ENCODE measurements around the gene SLC39A5.
A peak's percentile ranks its signal among the peaks of the same experiment; 100 is the strongest.

The SLC39A5 gene

DNA sequence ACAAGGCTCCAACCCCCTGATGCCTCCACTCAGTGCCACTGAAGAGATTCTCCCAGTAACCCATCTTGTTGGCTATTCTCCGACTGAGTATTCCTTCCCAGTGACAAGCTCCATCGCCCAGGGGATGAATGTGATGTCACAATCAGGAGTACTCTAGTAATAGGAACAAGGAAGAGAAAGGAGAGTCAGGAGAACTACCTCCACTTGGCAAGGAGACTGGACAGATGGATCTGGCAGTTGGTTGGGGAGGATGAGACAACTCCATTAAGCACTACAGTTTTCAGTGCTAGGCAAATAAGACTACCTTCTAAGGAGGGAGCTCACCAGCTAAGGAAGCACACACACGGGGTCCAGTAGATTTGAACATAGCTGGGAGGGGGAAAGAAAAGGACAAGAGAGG, 13.4 kb upstream of the SLC39A5 start:
- no peak for DNase-seq

DNA sequence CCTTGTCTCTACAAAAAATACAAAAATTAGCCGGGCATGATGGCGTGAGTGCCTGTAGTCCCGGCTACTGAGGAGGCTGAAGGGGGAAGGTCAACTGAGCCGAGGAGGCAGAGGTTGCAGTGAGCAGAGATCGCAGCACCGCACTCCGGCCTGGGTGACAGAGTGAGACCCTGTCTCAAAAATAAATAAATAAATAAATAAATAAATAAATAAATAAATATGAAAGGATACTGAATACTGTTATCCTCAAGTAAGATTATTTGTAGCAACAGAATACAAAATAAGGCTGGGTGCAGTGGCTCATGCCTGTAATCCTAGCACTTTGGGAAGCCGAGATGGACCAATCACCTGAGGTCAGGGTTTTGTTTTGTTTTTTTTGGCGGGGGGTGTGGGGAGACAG, 10.0 kb upstream of the SLC39A5 start:
- no peak for DNase-seq

DNA sequence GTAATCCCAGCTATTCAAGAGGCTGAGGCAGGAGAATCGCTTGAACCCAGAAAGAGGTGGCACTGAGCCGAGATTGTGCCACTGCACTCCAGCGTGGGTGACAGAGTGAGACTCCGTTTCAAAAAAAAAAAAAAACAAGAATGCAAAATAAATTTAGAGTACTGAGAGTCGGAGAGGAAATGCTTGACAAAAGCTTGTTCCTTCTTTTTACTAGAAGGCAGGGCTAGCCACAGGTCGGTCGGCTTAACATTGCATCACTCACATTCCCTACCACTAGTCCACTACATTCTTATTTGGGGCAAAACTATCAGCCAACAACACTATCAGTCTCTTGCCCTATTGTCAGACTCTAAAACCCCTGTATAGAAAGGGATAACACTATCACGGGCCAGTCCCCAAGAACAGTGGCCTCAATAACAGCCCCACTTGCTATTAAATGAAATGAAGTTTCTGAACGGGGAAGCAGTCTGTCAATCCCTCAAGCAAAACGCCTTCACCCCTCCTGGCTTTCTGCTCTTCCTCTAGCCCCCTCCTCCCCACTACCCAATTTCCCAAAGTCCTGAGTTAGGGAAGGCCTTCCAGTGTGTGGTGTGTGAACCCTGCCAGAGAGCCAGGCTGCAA, 9.1 kb upstream of the SLC39A5 start:
- peak; percentile 40 for DNase-seq

DNA sequence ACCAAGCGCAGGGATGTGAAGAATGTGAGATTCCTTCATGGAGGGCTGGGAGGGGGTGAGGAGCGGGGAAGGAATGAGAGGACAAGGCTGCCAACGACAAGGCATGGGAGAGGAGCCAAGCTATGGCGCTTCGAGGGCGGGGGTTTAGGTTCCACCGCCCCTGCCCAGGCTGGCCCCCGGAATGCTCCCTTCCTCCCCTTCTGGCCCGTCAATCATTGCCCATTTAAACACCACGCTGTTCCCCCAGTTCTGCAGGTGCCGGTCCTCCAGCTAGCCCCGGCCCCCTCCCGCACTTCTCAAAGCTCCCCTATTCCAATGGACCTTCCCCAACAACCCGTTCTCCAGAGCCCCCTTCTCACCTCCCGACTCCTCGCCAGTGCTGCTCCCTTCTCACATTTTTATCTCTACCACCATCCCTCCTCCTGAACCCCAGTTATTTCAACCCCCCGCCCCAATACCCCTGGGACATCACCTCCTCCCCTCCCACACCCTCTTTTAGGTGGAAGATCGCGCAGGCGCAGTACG, 8.6 kb upstream of the SLC39A5 start:
- no peak for DNase-seq

DNA sequence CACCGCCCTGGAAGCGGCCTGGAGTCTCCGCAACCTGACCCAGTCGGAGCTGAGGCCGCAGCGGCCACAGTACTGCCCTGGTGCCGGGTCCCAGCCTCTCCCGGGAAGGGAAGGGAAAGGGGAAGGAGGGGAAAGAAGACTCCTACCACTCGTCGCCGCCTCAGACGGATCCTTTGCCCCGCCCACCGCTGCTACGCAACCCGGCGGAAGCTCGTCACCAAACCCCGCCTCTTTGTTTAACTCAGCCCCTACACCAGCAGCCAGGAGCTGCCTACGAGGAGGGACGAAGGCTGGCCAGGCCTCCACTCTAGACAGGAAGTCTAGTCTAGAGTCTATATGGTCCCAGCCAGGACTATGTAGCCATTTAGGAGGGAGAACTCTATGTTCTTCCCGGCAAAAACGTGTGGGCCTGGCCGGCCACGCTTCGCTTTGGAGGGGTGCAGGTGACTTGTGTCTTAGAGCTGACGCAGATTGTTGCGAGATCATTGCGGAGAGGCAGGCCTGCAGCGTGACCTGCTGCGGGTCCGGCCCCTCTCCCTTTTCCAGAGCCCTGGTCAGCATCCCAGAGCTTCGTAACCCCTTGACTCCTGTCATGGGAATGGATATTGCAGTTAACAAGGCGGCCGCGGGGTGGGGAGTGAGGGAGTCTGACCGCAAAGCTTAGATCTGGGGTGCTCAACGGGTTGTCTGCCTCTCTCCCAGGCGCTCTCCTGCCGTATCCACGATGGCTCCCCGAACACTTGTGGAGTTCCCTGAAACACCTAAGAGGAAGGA, 7.9 kb upstream of the SLC39A5 start, which contains the start of gene RNF41:
Gene RNF41 (minus strand): TSS at position 166 of the 774 bp plus-strand sequence. CDS start 7,875 bp downstream, outside the sequence.
- DNase-seq, result peak; percentile 94

DNA sequence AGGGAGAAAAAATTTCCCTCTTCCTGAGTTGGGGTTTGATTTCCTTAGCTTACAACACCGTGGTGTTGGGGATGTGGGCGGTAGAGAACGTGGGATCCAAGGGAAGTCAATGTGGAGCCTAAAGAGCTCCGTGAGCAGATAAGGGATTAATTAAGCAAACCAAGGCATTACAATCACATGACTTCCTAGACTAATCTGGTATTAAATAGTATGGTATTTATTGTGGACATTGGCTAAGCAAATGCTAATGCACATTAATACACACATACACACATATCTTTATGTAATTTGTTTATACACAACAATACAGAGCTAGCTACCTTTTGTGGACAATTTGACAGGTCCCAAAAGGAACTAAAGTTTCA, 7.3 kb upstream of the SLC39A5 start:
- DNase-seq, result no peak

DNA sequence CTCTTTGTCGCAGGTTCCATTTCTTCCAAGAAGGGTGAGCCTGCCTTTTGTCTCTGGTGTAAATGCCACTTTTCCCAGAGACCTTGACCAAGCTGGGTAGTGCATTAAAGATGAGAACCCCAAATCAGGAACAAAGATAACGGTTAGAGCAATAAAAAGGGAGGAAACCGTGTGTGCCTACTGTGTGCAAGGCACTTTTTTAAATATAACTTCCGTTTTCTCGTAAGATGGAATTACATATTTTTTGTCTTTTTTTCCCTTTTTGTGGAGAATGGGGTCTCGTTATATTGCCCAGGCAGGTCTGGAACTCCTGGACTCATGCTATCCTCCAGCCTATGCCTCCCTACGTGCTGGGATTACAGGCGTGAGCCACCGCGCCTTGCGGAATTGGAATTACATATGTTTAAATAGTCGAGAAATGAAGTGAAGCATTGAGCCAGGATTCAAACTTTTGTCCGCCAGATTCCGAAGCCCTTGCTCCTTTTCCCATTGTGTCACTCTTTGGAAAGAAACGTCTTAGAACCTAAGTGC, 6.2 kb upstream of the SLC39A5 start:
- DNase-seq, result no peak

DNA sequence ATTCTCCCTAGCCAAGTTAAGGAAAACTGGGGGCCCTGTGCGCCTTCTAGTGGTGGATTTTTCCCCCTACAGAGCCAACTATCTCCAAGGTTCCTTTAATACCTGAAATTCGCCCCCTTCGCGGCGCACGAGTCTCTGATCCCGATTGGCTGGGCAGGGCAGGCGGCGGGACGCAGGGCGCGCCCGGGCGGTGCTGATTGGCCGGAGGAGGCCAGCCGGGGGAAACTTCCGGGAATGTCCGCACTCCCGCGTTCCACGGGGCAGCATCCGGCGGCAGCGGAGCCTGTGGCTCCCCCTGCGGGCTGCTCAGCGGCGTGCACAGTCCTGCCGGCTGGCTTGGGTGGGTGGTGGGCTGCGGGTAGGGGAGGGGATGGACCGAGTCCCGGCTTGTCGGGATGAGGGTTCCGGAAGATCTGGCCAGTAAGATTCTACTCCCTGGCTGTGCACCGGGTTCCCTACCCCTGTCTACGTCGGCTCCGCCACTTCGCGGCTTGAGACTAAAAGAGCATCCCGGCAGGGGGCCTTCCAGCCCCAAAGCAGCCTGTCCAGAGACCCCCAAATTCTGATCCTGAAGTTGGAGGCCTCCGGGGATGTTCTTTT, 5.6 kb upstream of the SLC39A5 start, which contains the start of gene NABP2:
Gene NABP2 (plus strand): TSS at position 241 of the 600 bp plus-strand sequence. CDS start 515 bp downstream, outside the sequence.
- peak; percentile 91 for DNase-seq

DNA sequence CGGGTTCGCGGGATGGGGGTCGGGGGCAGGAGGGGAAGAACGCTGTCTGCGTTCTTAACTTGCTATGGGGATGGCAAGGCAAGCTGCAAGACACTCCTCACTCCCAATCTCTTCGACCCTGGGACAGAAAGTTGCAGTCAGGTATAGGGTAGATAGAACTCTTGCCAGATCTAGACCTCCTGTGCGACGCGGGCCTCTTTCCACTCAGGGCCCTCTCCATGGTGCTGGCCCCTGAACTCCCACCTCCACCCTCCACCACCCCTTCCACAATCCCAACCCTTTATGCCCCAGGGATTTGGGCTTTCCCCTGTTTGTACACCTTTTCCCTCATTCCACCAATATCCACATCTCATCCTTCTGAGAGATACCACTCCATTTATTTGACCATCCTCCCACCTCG, 4.9 kb upstream of the SLC39A5 start:
- no peak for DNase-seq

DNA sequence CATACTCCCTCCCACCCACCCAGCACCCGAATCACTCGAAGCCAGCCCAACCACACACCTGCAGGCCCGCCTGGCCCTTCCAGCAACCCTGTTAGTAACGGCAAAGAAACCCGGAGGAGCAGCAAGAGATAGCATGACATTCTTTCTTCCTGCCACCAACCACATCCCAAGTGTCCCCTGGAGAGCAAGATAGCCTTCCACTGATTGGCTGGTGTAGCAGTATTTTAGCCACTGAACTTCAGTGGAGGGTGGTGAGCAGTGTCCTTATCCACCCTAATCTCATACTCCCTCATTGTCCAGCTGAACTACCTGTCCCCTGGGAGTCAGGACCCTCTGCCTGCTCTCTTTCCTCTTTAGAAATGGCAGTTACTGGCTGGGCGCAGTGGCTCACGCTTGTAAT, 769 bp upstream of the SLC39A5 start:
- DNase-seq, result no peak

DNA sequence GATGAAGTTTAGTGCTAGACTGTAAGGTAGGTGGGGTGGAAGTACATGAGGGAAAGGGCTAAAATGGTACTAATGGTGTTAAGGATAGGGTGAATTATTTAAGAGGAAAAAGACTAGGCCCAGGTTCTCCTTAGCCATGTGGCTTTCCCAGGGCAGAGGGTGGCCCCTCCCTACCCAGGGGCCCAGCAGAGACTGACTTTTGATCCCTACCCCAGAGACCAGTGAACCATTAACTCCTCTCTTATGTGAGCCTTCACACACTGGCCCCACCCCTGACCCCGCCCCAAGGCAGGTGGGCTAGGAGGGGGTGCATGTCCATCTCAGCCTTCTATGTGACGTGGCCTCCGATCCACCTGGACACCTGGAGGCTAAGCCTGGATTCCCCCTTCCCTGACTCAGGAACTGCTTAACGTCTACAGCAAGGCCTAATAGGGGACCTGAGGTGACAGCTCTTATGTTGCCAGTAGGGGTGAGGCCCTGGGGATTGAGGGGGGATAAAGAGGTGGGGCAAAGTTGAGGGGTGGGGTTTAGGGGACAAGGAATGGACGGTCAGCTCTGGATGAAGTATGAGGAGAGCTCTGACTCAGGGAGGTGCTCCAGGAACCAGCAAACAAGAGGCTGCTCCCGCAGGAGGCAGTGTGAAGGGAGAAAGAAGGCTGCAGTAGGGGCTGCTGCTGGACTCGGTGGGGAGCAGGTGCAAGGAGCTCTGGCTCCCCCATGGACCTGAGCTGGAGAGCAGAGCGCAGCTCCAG, 757 bp downstream of the SLC39A5 start:
- DNase-seq, result no peak

DNA sequence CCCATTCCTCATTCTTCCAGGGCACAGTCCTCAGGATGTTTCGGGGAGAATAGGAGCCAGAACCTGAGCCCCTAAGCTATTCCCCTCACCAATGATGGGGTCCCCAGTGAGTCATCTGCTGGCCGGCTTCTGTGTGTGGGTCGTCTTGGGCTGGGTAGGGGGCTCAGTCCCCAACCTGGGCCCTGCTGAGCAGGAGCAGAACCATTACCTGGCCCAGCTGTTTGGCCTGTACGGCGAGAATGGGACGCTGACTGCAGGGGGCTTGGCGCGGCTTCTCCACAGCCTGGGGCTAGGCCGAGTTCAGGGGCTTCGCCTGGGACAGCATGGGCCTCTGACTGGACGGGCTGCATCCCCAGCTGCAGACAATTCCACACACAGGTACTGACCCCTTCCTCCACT, 1.3 kb downstream of the SLC39A5 start:
- DNase-seq, result no peak

DNA sequence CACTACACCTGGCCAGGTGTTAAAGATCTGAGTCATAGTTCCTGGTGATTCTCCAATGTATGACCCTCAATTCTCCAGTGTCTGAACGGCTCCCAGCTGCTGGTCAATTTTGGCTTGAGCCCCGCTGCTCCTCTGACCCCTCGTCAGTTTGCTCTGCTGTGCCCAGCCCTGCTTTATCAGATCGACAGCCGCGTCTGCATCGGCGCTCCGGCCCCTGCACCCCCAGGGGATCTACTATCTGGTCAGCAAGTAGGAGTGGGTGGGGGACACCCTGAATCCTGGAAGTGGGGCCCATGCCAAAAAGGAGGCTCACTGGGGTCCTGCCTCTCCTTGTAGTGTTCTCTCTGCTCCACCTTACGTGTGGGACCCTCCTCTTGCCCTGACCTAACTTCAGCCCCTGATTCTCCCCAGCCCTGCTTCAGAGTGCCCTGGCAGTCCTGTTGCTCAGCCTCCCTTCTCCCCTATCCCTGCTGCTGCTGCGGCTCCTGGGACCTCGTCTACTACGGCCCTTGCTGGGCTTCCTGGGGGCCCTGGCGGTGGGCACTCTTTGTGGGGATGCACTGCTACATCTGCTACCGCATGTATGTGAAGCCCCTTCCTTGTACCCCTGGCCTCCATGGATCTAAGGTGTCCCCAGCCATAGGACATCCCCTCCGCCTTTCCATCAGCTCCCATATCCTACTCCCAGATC, 5.0 kb downstream of the SLC39A5 start:
- no peak for DNase-seq

DNA sequence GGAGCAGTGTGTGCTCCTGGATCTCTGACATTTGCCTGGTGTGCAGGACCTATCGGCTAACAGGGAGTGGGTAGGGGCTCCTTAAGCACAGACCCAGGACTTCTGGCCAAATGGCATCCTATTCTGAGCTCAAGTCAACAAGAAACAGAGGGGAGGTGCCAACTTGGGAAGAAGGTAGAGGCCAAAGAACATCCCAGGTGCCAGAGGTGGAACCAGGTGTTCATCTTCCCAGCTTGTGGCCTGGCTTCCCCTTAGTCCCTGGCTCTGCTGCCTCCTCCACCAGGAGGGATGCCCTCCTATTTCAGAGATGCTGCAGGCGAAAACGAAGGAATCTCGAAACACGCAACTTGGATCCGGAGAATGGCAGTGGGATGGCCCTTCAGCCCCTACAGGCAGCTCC, 6.2 kb downstream of the SLC39A5 start:
- DNase-seq, result no peak

DNA sequence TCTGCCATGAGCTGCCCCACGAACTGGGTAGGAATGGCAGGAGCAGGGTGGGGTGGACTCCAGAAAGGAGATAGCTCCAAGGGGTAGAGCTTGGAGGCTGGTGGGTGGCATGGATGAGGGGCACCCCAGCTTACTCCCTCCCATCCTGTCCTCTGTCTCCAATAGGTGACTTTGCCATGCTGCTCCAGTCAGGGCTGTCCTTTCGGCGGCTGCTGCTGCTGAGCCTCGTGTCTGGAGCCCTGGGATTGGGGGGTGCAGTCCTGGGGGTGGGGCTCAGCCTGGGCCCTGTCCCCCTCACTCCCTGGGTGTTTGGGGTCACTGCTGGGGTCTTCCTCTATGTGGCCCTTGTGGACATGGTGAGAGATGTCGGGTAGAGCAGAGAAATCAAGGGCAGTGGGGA, 7.1 kb downstream of the SLC39A5 start:
- no peak for DNase-seq

DNA sequence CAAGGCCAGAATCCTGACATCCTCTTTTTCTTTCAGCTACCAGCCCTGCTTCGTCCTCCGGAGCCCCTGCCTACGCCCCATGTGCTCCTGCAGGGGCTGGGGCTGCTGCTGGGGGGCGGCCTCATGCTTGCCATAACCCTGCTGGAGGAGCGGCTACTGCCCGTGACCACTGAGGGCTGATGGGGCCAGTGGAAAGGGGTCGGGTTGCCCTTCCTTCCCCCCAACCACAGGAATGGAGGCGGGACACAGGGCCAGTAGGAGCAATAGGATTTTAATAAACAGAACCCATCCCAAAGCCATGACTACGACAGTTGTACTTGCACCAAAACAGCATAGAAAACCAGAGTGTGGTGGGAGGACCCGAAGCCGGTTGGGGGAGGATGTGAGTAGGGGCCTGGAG, 7.7 kb downstream of the SLC39A5 start:
- DNase-seq, result no peak

DNA sequence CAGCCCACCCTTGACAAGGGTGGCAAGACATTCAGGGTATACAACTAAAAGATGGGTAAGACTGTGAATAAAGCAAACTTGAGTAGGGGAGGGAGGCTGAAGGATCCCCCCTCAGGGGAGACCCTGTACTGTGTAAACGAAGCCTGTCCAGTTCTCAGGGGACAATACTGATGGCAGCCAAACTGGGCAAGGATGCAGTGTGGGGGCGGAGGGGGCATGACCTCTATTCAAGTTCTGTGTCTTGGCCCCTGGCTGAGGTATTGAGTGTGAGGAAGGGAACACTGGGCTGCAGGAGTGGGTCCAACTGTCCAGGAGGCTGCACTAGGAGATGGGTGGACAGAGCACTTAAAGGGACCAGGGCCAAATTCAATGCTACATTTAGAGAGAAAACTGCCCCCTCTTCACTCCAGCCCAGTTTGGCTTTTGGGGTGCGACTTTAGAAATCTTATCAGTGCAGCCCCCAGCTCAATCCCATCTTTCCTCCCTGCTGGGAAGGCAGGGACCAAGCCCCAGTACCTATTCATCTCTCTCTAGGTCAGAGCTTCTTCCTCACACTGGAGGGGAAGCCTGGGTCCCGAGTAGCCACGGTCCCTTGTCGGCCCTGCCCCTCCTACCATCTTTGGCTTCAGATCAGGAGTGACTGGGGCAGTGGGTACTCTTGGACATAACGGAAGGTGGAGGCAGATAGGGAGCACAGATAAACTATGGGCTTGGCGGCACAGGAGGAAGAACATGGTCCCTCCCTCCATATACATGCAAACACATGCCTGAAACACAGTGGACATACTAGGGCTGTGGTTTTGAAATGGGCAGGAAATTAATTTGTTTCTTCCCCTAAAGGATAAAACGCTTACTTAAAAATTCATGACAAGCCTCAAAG, 11.8 kb downstream of the SLC39A5 start:
- DNase-seq, result no peak

DNA sequence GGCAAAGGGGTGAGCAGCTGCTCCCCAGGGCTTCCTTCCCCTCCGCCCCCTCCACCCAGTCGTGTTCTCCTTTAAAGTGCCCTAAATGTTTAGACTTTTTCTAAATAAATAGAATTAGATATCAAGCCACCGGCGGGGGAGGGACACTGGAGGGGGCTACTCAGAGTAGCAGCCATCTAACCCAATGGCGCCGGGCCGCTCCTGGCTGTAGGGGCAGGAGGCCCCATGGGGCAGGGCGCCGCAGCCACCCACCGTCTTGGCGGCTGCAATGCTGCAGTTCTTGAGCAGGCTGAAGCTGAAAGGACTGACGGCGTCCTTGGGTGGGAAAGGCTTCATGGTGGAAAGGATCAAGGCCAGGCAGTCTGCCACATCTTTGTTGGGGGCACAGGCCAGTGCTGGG, 13.1 kb downstream of the SLC39A5 start:
- no peak for DNase-seq

DNA sequence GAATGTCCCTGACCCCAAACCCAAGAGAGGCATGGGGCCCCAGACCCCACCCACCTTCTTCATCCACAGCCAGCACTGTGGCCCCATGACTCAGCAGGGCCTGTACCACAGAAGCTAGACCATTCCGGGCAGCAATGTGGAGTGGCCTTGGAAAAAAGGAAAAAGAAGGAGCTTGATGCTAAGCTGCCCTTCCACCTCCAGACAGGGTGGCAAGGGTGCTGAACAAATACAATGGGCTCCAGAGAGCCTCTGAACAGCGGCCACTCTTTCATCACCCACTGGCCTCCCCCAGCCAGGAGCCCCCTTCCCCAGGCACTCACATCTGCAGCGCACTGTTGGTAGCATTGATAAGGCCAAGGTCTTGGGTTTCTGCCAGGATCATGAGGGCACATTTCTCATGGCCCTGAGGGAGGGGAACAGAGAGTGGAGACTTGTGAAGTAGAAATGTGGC, 13.9 kb downstream of the SLC39A5 start:
- DNase-seq, result no peak

DNA sequence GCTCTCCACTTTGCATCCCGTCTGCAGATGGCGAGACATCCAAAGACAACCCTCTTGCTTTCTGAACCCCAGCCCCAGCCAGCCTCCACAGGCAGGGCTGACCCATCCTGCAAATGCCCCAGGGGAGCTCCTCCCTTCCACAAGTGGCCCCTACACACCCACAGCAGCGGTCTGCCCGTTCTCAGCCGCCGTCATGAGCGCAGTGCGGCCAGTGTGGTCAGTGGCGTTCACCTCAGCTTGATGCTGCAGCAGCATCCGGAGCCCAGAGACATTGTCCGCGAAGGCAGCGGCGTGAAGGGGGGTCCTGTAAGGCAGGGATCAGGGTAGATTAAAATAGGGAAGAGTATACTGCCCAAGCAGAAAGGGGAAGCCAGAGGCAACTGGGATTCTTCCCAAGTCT, 14.6 kb downstream of the SLC39A5 start:
- DNase-seq, result no peak

DNA sequence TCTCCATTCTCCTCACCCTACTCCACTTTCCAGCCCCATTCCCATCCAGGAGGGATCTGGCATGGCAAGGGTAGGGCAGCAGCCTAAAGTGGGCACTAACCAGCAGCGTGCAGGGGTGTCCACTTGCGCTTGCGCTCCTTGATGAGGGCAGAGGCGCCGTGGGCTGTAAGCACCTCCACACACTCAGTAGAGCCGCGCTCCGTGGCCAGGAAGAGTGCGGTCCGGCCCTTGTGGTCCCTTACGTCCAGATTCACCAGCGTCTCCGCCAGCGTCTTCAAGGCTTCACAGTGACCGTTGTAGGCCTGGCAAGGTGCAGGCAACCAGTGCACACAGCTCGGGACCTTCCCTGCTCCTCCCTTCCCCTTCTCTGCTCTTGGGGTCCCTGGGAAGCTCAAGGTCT, 18.1 kb downstream of the SLC39A5 start:
- DNase-seq, result no peak

All from CD4-positive, alpha-beta T cell treated with Interferon gamma for 1 hour (primary cell).